SHP77 treated with DMSO at 0.1 percent for 48 hours (cell line): ENCODE results near the gene NEU4.
"Not testable (repeated sequence)": the region's sequence is repeated elsewhere in the genome, so short reads cannot be mapped to it uniquely, and the experiment has no call there.

ENCODE experiments used
- DNase-seq: peaks from one replicate; lab custom pipeline; 2025; lab: John Stamatoyannopoulos, UW

The NEU4 gene

GRCh38 chr2:241808721-241809382 lies at the start of gene NEU4:
NEU4 (plus strand) TSS chr2:241809193; CDS start chr2:241814485, 5,292 bp downstream.
- DNase-seq = no peak

GRCh38 chr2:241759893-241760292 lies 49.1 kb upstream of the NEU4 start:
- DNase-seq = not testable (repeated sequence)

- no peak for DNase-seq
Observed at GRCh38 chr2:241760301-241760771, 48.7 kb upstream of the NEU4 start.

GRCh38 chr2:241762321-241762932 lies 46.6 kb upstream of the NEU4 start:
- DNase-seq = no peak

GRCh38 chr2:241762933-241763369 lies 46.0 kb upstream of the NEU4 start:
- no peak for DNase-seq

GRCh38 chr2:241763551-241764274 lies 45.3 kb upstream of the NEU4 start:
- DNase-seq = no peak

GRCh38 chr2:241764275-241765241 lies 44.4 kb upstream of the NEU4 start:
- DNase-seq = no peak

GRCh38 chr2:241767464-241768250 lies 41.3 kb upstream of the NEU4 start:
- no peak for DNase-seq

- DNase-seq = no peak
Observed at GRCh38 chr2:241768251-241768711, 40.7 kb upstream of the NEU4 start.

GRCh38 chr2:241768850-241769249 lies 40.1 kb upstream of the NEU4 start:
- no peak for DNase-seq

- no peak for DNase-seq
Observed at GRCh38 chr2:241769819-241770184, 39.2 kb upstream of the NEU4 start.

- DNase-seq = no peak
Observed at GRCh38 chr2:241770185-241770935, 38.6 kb upstream of the NEU4 start.

GRCh38 chr2:241770936-241771285 lies 38.1 kb upstream of the NEU4 start:
- DNase-seq = no peak

GRCh38 chr2:241771286-241772062 lies 37.5 kb upstream of the NEU4 start:
- no peak for DNase-seq

GRCh38 chr2:241772063-241772499 lies 36.9 kb upstream of the NEU4 start:
- no peak for DNase-seq

GRCh38 chr2:241773511-241774418 lies 35.2 kb upstream of the NEU4 start:
- DNase-seq = peak; percentile 74

- no peak for DNase-seq
Observed at GRCh38 chr2:241774419-241775222, 34.4 kb upstream of the NEU4 start.
